Panc1 (cell line): Measurements from ENCODE around the gene UBAC2. TPM values are rescaled to one million over a fixed set of nuclear protein-coding genes. Genes with fewer than 3 reads are reported as not detected.

Experiments
- ATAC-seq: fragments of 200-7000 bp; cut with Tn5 transposase; 2 replicates; pipeline ENCODE4 v1.9.1; 2020; ENCODE audit warnings: mild to moderate bottlenecking, moderate library complexity
- BruUV-seq: library from RNA; stranded (reverse); fragments of 400-500 nt; replicated peaks from 2 replicates; lab custom pipeline; 2021; lab: Mats Ljungman, UMichigan
- CTCF ChIA-PET: fragments of 300-600 bp; sonication (Branson Sonifier 250); formaldehyde crosslinking; loops from one replicate; lab custom pipeline; 2022; ENCODE audit warnings: antibody characterized with exemption; lab: Charles Lee
- POLR2A ChIA-PET: fragments of 300-600 bp; sonication (Branson Sonifier 250); formaldehyde crosslinking; loops from one replicate; lab custom pipeline; 2022; ENCODE audit warnings: antibody characterized with exemption; lab: Charles Lee
- DNase-seq: peaks from one replicate; pipeline ENCODE4 v3.0.0-alpha.2; 2010; ENCODE audit warnings: low read depth, low spot score
- H3K27ac ChIP-seq: 2 replicates; pipeline ENCODE4 v1.5.1; 2011; ENCODE audit warnings: mild to moderate bottlenecking, low read length, inconsistent platforms
- H3K27me3 ChIP-seq: fragments of 200-500 bp; sonication (Bioruptor generic); 2 replicates; pipeline ENCODE4 v1.6.0; 2014; ENCODE audit warnings: low read length, inconsistent platforms; ENCODE audit not compliant: control insufficient read depth, insufficient read depth
- H3K36me3 ChIP-seq: fragments of 200-500 bp; sonication (Bioruptor generic); 2 replicates; pipeline ENCODE4 v1.5.1; 2014; ENCODE audit warnings: inconsistent platforms, mild to moderate bottlenecking, low read length, moderate library complexity; ENCODE audit not compliant: control insufficient read depth, insufficient read depth
- H3K4me1 ChIP-seq: 2 replicates; pipeline ENCODE4 v1.5.1; 2011; ENCODE audit warnings: inconsistent platforms, mild to moderate bottlenecking, low read length, moderate library complexity; ENCODE audit not compliant: control insufficient read depth, insufficient read depth
- H3K4me3 ChIP-seq, 2 experiments: 2 replicates each; pipeline ENCODE4 v1.5.1; 2011 to 2012; ENCODE audit warnings: low read depth in 2 of 2, low read length in 2 of 2, mild to moderate bottlenecking in 2 of 2, inconsistent platforms in 1 of 2, moderate library complexity in 1 of 2
- H3K9me3 ChIP-seq: fragments of 200-500 bp; sonication (Bioruptor generic); 2 replicates; pipeline ENCODE4 v1.5.1; 2014; ENCODE audit warnings: low read depth, mild to moderate bottlenecking, inconsistent platforms, low read length, moderate library complexity; ENCODE audit not compliant: control insufficient read depth, insufficient read depth
- POLR2AphosphoS5 ChIP-seq: IDR thresholded peaks from 2 replicates; pipeline ENCODE4 v1.6.1; 2012; ENCODE audit warnings: mild to moderate bottlenecking, low read depth, low read length, moderate library complexity
- REST ChIP-seq, 2 experiments: IDR thresholded peaks; 2 replicates each; pipeline ENCODE4 v1.6.1; 2011 to 2012; ENCODE audit warnings: low read depth in 2 of 2, control low read depth in 1 of 2, low read length in 1 of 2, mild to moderate bottlenecking in 1 of 2, moderate library complexity in 1 of 2; ENCODE audit not compliant: insufficient read depth in 1 of 2
- SIN3A ChIP-seq: IDR thresholded peaks from 2 replicates; pipeline ENCODE4 v1.6.1; 2012; ENCODE audit warnings: low read depth, mild to moderate bottlenecking, low read length, moderate library complexity, borderline replicate concordance; ENCODE audit not compliant: insufficient read depth
- TCF7L2 ChIP-seq: IDR thresholded peaks from 2 replicates; pipeline ENCODE4 v1.6.1; 2011; ENCODE audit warnings: mild to moderate bottlenecking, low read depth, low read length, inconsistent platforms
- in situ Hi-C: cut with HindIII; loops from 2 replicates; pipeline ENCODE4 v1.10.0; 2016; ENCODE audit warnings: low sequenced_read_pairs, low pct_unique_long_range_greater_than_20kb
- intact Hi-C: fragments of 100-400 bp; cut with micrococcal nuclease; formaldehyde crosslinking; loops from one replicate; pipeline ENCODE4 v1.10.0; 2022; ENCODE audit not compliant: unreplicated experiment
- total RNA-seq: library from RNA; stranded (reverse); gene quantifications from one replicate; pipeline ENCODE4 v1.2.1, GENCODE V29; 2021; ENCODE audit not compliant: unreplicated experiment
- TF ChIP-seq, protein P1 (sequence below): fragments of 450-650 bp; IDR thresholded peaks from 2 replicates; pipeline ENCODE4 v1.5.1; 2017; ENCODE audit warnings: mild to moderate bottlenecking

UBAC2 gene
- total RNA-seq, 1 experiment from 2014 or later: 40.8 TPM

- TF ChIP-seq, protein P1, sequence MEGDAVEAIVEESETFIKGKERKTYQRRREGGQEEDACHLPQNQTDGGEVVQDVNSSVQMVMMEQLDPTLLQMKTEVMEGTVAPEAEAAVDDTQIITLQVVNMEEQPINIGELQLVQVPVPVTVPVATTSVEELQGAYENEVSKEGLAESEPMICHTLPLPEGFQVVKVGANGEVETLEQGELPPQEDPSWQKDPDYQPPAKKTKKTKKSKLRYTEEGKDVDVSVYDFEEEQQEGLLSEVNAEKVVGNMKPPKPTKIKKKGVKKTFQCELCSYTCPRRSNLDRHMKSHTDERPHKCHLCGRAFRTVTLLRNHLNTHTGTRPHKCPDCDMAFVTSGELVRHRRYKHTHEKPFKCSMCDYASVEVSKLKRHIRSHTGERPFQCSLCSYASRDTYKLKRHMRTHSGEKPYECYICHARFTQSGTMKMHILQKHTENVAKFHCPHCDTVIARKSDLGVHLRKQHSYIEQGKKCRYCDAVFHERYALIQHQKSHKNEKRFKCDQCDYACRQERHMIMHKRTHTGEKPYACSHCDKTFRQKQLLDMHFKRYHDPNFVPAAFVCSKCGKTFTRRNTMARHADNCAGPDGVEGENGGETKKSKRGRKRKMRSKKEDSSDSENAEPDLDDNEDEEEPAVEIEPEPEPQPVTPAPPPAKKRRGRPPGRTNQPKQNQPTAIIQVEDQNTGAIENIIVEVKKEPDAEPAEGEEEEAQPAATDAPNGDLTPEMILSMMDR: no peak
- TF ChIP-seq SIN3A (no peak), POLR2AphosphoS5 (no peak), TCF7L2 (no peak), REST (IDR thresholded peaks at IDR 0.05; ENCODE audit: insufficient read depth in 1 of 2, low read depth in 2 of 2, low read length in 1 of 2) (no peak)
- DNase-seq (no peak), ATAC-seq (no peak)
- no TSS peak for BruUV-seq
- intact Hi-C loops: no loop called here
- ChIA-PET CTCF (no interaction called here), POLR2A (no interaction called here)
- no peaks in the 10 kb centered on the region for H3K4me1 ChIP-seq
- H3K4me3 ChIP-seq: no peak overlapping the region
- no peak overlapping the region for H3K27ac ChIP-seq
- H3K36me3 ChIP-seq: no peaks in the 10 kb centered on the region
- no peaks in the 10 kb centered on the region for H3K27me3 ChIP-seq
- in situ Hi-C loops: no loop called here
- no peaks in the 10 kb centered on the region for H3K9me3 ChIP-seq
These were observed 207.4 kb downstream of the UBAC2 start for GRCh38 chr13:99407906-99408702.

GRCh38 chr13:99408703-99409000 lies 208.0 kb downstream of the UBAC2 start:
- POLR2A ChIA-PET: no interaction called here
- no peak overlapping the region for H3K27ac ChIP-seq

More at GRCh38 chr13:99408703-99409000, 208.0 kb downstream of the UBAC2 start:
- H3K4me1 ChIP-seq: no peaks in the 10 kb centered on the region
- intact Hi-C loops: no loop called here
- CTCF ChIA-PET: no interaction called here
- H3K9me3 ChIP-seq: no peaks in the 10 kb centered on the region
- no peak for DNase-seq
- no peaks in the 10 kb centered on the region for H3K27me3 ChIP-seq
- TF ChIP-seq, protein P1: no peak
- no peak for TF ChIP-seq SIN3A
- TF ChIP-seq POLR2AphosphoS5: no peak
- TF ChIP-seq TCF7L2: no peak
- TF ChIP-seq REST (IDR thresholded peaks at IDR 0.05; ENCODE audit: insufficient read depth in 1 of 2, low read depth in 2 of 2, low read length in 1 of 2): no peak
- H3K4me3 ChIP-seq: no peak overlapping the region
- no TSS peak for BruUV-seq
- in situ Hi-C loops: no loop called here
- no peaks in the 10 kb centered on the region for H3K36me3 ChIP-seq
- no peak for ATAC-seq
